ENCODE data around the gene TTYH3.
A peak's percentile ranks its signal among the peaks of the same experiment; 100 is the strongest.

TTYH3 gene

GRCh38 chr7:2629746-2630681, 1.8 kb upstream of the TTYH3 start:
- Histone ChIP-seq H3K4me3 (ENCODE audit: low read length) (no peak overlapping the region), H3K27me3 (ENCODE audit: control insufficient read depth, low read length) (peaks cover 34% of the 10 kb centered on the region), H3K4me1 (ENCODE audit: control insufficient read depth, low read length) (peaks cover 26% of the 10 kb centered on the region), H3K36me3 (ENCODE audit: control insufficient read depth, low read length) (no peaks in the 10 kb centered on the region), H3K9me2 (replicated peaks; ENCODE audit: control insufficient read depth, low read length) (no peaks in the 10 kb centered on the region), H3F3A (ENCODE audit: control insufficient read depth, insufficient read depth) (0 out of 2 replicates have a peak, but pooled peaks cover 4% of the 10 kb centered on the region), H3K79me2 (ENCODE audit: control insufficient read depth, low read length) (no peaks in the 10 kb centered on the region), H3K27ac (ENCODE audit: low read depth, low read length) (no peak overlapping the region), H3K9me3 (ENCODE audit: control insufficient read depth, insufficient read depth, low read length) (no peaks in the 10 kb centered on the region), H4K20me1 (ENCODE audit: control insufficient read depth, insufficient read depth, low read depth, low read length) (no peaks in the 10 kb centered on the region), H3K4me2 (ENCODE audit: low read length) (no peak overlapping the region)
- TF ChIP-seq EZH2phosphoT487 (IDR thresholded peaks at IDR 0.05; ENCODE audit: borderline replicate concordance, low read length): no peak
- TF ChIP-seq CTCF (IDR thresholded peaks at IDR 0.05; ENCODE audit: low read depth, low read length, poor library complexity, severe bottlenecking): no peak

GRCh38 chr7:2632733-2633537, 1.1 kb downstream of the TTYH3 start:
- no peaks in the 10 kb centered on the region for H3K36me3 ChIP-seq (ENCODE audit: control insufficient read depth, low read length)
- H3F3A ChIP-seq (ENCODE audit: control insufficient read depth, insufficient read depth): 0 out of 2 replicates have a peak, but pooled peaks cover 4% of the 10 kb centered on the region
- H3K9me2 ChIP-seq (replicated peaks; ENCODE audit: control insufficient read depth, low read length): no peaks in the 10 kb centered on the region
- peak overlapping the region; percentile 71 for H3K4me3 ChIP-seq (ENCODE audit: low read length)
- TF ChIP-seq EZH2phosphoT487 (IDR thresholded peaks at IDR 0.05; ENCODE audit: borderline replicate concordance, low read length) (no peak), CTCF (IDR thresholded peaks at IDR 0.05; ENCODE audit: low read depth, low read length, poor library complexity, severe bottlenecking) (no peak)
- H3K9me3 ChIP-seq (ENCODE audit: control insufficient read depth, insufficient read depth, low read length): no peaks in the 10 kb centered on the region
- peaks cover 36% of the 10 kb centered on the region for H3K4me1 ChIP-seq (ENCODE audit: control insufficient read depth, low read length)
- no peak overlapping the region for H3K27ac ChIP-seq (ENCODE audit: low read depth, low read length)
- H3K27me3 ChIP-seq (ENCODE audit: control insufficient read depth, low read length): peaks cover 19% of the 10 kb centered on the region
- H3K79me2 ChIP-seq (ENCODE audit: control insufficient read depth, low read length): no peaks in the 10 kb centered on the region
- peak overlapping the region; percentile 72 for H3K4me2 ChIP-seq (ENCODE audit: low read length)
- 0 out of 2 replicates have a peak, but pooled peaks cover 4% of the 10 kb centered on the region for H4K20me1 ChIP-seq (ENCODE audit: control insufficient read depth, insufficient read depth, low read depth, low read length)

- Histone ChIP-seq H3K79me2 (ENCODE audit: control insufficient read depth, low read length) (no peaks in the 10 kb centered on the region), H3K36me3 (ENCODE audit: control insufficient read depth, low read length) (no peaks in the 10 kb centered on the region), H3K4me1 (ENCODE audit: control insufficient read depth, low read length) (peaks cover 38% of the 10 kb centered on the region), H3K4me3 (ENCODE audit: low read length) (peak overlapping the region; percentile 71), H3K9me3 (ENCODE audit: control insufficient read depth, insufficient read depth, low read length) (no peaks in the 10 kb centered on the region), H4K20me1 (ENCODE audit: control insufficient read depth, insufficient read depth, low read depth, low read length) (0 out of 2 replicates have a peak, but pooled peaks cover 4% of the 10 kb centered on the region), H3K27ac (ENCODE audit: low read depth, low read length) (no peak overlapping the region), H3K27me3 (ENCODE audit: control insufficient read depth, low read length) (peaks cover 17% of the 10 kb centered on the region), H3K9me2 (replicated peaks; ENCODE audit: control insufficient read depth, low read length) (no peaks in the 10 kb centered on the region), H3K4me2 (ENCODE audit: low read length) (peak overlapping the region; percentile 72), H3F3A (ENCODE audit: control insufficient read depth, insufficient read depth) (0 out of 2 replicates have a peak, but pooled peaks cover 4% of the 10 kb centered on the region)
- TF ChIP-seq CTCF (IDR thresholded peaks at IDR 0.05; ENCODE audit: low read depth, low read length, poor library complexity, severe bottlenecking) (no peak), EZH2phosphoT487 (IDR thresholded peaks at IDR 0.05; ENCODE audit: borderline replicate concordance, low read length) (no peak)
These were observed 1.9 kb downstream of the TTYH3 start for GRCh38 chr7:2633538-2634266.

Data from DOHH2 (cell line).